NCI-H2227 treated with DMSO at 0.1 percent for 48 hours (cell line): Measurements from ENCODE around the gene TACC3.

Experiments used
- DNase-seq: peaks from one replicate; lab custom pipeline; 2025; lab: John Stamatoyannopoulos, UW

Gene TACC3

GRCh38 chr4:1776521-1777161, 55.3 kb downstream of the TACC3 start:
- no peak for DNase-seq

GRCh38 chr4:1777822-1778641, 56.7 kb downstream of the TACC3 start:
- no peak for DNase-seq

GRCh38 chr4:1778642-1779392, 57.5 kb downstream of the TACC3 start:
- no peak for DNase-seq

GRCh38 chr4:1779588-1780382, 58.5 kb downstream of the TACC3 start:
- no peak for DNase-seq

GRCh38 chr4:1780435-1780834, 59.1 kb downstream of the TACC3 start:
- no peak for DNase-seq

- no peak for DNase-seq
These were observed 61.7 kb downstream of the TACC3 start for GRCh38 chr4:1783015-1783414.

GRCh38 chr4:1783970-1784369, 62.6 kb downstream of the TACC3 start:
- no peak for DNase-seq

- DNase-seq, result no peak
These were observed 63.1 kb downstream of the TACC3 start for GRCh38 chr4:1784395-1784788.

- DNase-seq, result no peak
These were observed 63.7 kb downstream of the TACC3 start for GRCh38 chr4:1784789-1785591.

GRCh38 chr4:1785592-1785991, 64.3 kb downstream of the TACC3 start:
- no peak for DNase-seq

GRCh38 chr4:1786544-1787362, 65.4 kb downstream of the TACC3 start:
- no peak for DNase-seq

- DNase-seq, result no peak
These were observed 66.2 kb downstream of the TACC3 start for GRCh38 chr4:1787411-1788077.

- DNase-seq, result no peak
These were observed 67.1 kb downstream of the TACC3 start for GRCh38 chr4:1788254-1788973.

- DNase-seq, result no peak
These were observed 68.2 kb downstream of the TACC3 start for GRCh38 chr4:1789552-1789951.

- no peak for DNase-seq
These were observed 68.7 kb downstream of the TACC3 start for GRCh38 chr4:1790005-1790404.

- DNase-seq, result no peak
These were observed 71.0 kb downstream of the TACC3 start for GRCh38 chr4:1792158-1792831.

GRCh38 chr4:1792832-1793495, 71.6 kb downstream of the TACC3 start, which contains the start of gene FGFR3:
Gene FGFR3 (plus strand): TSS chr4:1793293. CDS start chr4:1793935, 642 bp downstream.
- no peak for DNase-seq

- DNase-seq, result no peak
These were observed 72.1 kb downstream of the TACC3 start for GRCh38 chr4:1793496-1793840.
